IPS DF 4.7 (cell line): ENCODE measurements around the gene ERFE.

Experiments used
- DNase-seq: peaks from one replicate; pipeline ENCODE4 v3.0.0-alpha.2; 2013; ENCODE audit warnings: low spot score; ENCODE audit errors: extremely low read depth

Gene ERFE

GRCh38 chr2:238138331-238139195 lies 20.2 kb upstream of the ERFE start, which contains the start of gene KLHL30:
Gene KLHL30, plus strand, starts transcription at chr2:238138668. Its CDS starts 2,087 bp downstream, at chr2:238140755.
- DNase-seq: no peak

GRCh38 chr2:238139196-238140039 lies 19.4 kb upstream of the ERFE start:
- no peak for DNase-seq

GRCh38 chr2:238140040-238140439 lies 18.7 kb upstream of the ERFE start:
- DNase-seq: no peak

- no peak for DNase-seq
Observed at GRCh38 chr2:238140721-238141540, 17.8 kb upstream of the ERFE start.

GRCh38 chr2:238141541-238142318 lies 17.0 kb upstream of the ERFE start:
- DNase-seq: no peak

GRCh38 chr2:238142382-238143205 lies 16.2 kb upstream of the ERFE start:
- no peak for DNase-seq

- no peak for DNase-seq
Observed at GRCh38 chr2:238143239-238143951, 15.4 kb upstream of the ERFE start.

GRCh38 chr2:238144262-238144661 lies 14.5 kb upstream of the ERFE start:
- DNase-seq: no peak

GRCh38 chr2:238145046-238145445 lies 13.7 kb upstream of the ERFE start:
- DNase-seq: no peak

- no peak for DNase-seq
Observed at GRCh38 chr2:238145851-238146250, 12.9 kb upstream of the ERFE start.

- DNase-seq: no peak
Observed at GRCh38 chr2:238146884-238147544, 11.8 kb upstream of the ERFE start.

GRCh38 chr2:238148981-238149380 lies 9.8 kb upstream of the ERFE start:
- no peak for DNase-seq

GRCh38 chr2:238149841-238150572 lies 8.8 kb upstream of the ERFE start:
- no peak for DNase-seq

GRCh38 chr2:238150686-238151085 lies 8.1 kb upstream of the ERFE start:
- no peak for DNase-seq

- DNase-seq: no peak
Observed at GRCh38 chr2:238151205-238151604, 7.6 kb upstream of the ERFE start.

GRCh38 chr2:238151628-238152235 lies 7.0 kb upstream of the ERFE start:
- DNase-seq: no peak
